Type B pancreatic cell (in vitro differentiated cells): ENCODE measurements around the gene CDC20. TPM values are rescaled to one million over a fixed set of nuclear protein-coding genes. Genes with fewer than 3 reads are reported as not detected.

Source experiments
- DNase-seq: peaks from one replicate; pipeline ENCODE4 v3.0.0; 2021; ENCODE audit warnings: mixed read lengths; ENCODE audit not compliant: unreplicated experiment; ENCODE audit errors: extremely low spot score
- H3K27ac Mint-ChIP-seq: 2 replicates; pipeline ENCODE4 v1.8.0; 2021; ENCODE audit warnings: mild to moderate bottlenecking, mixed read lengths
- H3K27me3 Mint-ChIP-seq: 2 replicates; pipeline ENCODE4 v1.8.0; 2021; ENCODE audit warnings: mixed read lengths
- H3K36me3 Mint-ChIP-seq: 2 replicates; pipeline ENCODE4 v1.8.0; 2021; ENCODE audit warnings: mixed read lengths
- H3K4me1 Mint-ChIP-seq: one replicate; pipeline ENCODE4 v1.8.0; 2021; ENCODE audit warnings: mixed read lengths; ENCODE audit not compliant: unreplicated experiment
- H3K4me3 Mint-ChIP-seq: 2 replicates; pipeline ENCODE4 v1.8.0; 2021; ENCODE audit warnings: mild to moderate bottlenecking, mixed read lengths
- H3K9me3 Mint-ChIP-seq: 2 replicates; pipeline ENCODE4 v1.8.0; 2021; ENCODE audit warnings: mixed read lengths
- total RNA-seq: library from RNA; stranded (reverse); gene quantifications from 2 replicates; pipeline ENCODE4 v1.2.1, GENCODE V29; 2021; ENCODE audit warnings: low replicate concordance
- TF ChIP-seq, protein P1 (sequence below): fragments of 200-600 bp; sonication (generic); conservative IDR thresholded peaks from 2 replicates; pipeline ENCODE4 v1.5.0; 2021; ENCODE audit warnings: antibody characterized with exemption, mild to moderate bottlenecking

CDC20 gene
- total RNA-seq, 1 donor from 2014 or later = 114 TPM

DNA sequence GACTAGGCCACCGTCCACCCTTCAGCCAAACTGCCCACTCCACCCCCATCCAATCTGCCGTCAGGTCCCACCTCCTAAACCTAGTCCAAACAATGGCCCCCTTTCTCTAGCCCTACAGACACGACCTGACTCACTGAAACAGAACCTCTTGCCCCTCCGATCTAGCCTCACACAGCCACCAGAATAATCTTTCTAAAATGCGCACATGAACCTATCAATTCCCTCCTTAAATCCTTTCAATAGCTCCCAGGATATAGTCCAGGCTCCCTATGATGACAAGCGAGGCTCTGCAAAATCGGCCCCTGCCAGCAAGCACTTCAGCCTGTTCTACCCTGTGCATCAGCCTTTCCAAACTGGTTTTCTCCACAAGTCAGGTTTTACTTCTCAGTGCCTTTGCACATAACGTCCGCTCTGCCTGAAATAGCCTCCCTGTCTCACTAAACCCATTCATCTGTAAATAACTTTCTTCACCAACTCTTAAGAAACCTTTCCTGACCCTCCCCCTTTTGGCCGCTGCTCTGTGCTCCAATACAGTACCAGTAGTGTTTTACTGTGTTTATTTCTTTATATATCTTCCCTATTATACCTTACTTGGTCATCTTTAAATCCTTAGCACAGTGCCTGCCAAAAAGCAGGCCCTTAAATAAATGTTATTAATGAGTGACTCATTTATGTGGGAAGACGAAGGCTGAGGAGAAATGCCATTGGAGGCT, 9.0 kb upstream of the CDC20 start:
- peaks cover 7% of the 10 kb centered on the region for H3K4me1 Mint-ChIP-seq
- H3K36me3 Mint-ChIP-seq = no peaks in the 10 kb centered on the region
- DNase-seq = no peak
- no peaks in the 10 kb centered on the region for H3K9me3 Mint-ChIP-seq
- TF ChIP-seq, protein P1, sequence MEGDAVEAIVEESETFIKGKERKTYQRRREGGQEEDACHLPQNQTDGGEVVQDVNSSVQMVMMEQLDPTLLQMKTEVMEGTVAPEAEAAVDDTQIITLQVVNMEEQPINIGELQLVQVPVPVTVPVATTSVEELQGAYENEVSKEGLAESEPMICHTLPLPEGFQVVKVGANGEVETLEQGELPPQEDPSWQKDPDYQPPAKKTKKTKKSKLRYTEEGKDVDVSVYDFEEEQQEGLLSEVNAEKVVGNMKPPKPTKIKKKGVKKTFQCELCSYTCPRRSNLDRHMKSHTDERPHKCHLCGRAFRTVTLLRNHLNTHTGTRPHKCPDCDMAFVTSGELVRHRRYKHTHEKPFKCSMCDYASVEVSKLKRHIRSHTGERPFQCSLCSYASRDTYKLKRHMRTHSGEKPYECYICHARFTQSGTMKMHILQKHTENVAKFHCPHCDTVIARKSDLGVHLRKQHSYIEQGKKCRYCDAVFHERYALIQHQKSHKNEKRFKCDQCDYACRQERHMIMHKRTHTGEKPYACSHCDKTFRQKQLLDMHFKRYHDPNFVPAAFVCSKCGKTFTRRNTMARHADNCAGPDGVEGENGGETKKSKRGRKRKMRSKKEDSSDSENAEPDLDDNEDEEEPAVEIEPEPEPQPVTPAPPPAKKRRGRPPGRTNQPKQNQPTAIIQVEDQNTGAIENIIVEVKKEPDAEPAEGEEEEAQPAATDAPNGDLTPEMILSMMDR = no peak
- H3K27me3 Mint-ChIP-seq = peaks cover 4% of the 10 kb centered on the region
- H3K4me3 Mint-ChIP-seq = peak overlapping the region; percentile 88
- H3K27ac Mint-ChIP-seq = peak overlapping the region; percentile 97

- peak overlapping the region; percentile 6 for H3K27ac Mint-ChIP-seq
- no peak for DNase-seq
- TF ChIP-seq, protein P1 = no peak
- no peaks in the 10 kb centered on the region for H3K9me3 Mint-ChIP-seq
- peaks cover 7% of the 10 kb centered on the region for H3K4me1 Mint-ChIP-seq
- H3K36me3 Mint-ChIP-seq = no peaks in the 10 kb centered on the region
- H3K27me3 Mint-ChIP-seq = peaks cover 4% of the 10 kb centered on the region
- H3K4me3 Mint-ChIP-seq = no peak overlapping the region
These were observed 7.8 kb upstream of the CDC20 start for GRCh38 chr1:43350976-43351375.

DNA sequence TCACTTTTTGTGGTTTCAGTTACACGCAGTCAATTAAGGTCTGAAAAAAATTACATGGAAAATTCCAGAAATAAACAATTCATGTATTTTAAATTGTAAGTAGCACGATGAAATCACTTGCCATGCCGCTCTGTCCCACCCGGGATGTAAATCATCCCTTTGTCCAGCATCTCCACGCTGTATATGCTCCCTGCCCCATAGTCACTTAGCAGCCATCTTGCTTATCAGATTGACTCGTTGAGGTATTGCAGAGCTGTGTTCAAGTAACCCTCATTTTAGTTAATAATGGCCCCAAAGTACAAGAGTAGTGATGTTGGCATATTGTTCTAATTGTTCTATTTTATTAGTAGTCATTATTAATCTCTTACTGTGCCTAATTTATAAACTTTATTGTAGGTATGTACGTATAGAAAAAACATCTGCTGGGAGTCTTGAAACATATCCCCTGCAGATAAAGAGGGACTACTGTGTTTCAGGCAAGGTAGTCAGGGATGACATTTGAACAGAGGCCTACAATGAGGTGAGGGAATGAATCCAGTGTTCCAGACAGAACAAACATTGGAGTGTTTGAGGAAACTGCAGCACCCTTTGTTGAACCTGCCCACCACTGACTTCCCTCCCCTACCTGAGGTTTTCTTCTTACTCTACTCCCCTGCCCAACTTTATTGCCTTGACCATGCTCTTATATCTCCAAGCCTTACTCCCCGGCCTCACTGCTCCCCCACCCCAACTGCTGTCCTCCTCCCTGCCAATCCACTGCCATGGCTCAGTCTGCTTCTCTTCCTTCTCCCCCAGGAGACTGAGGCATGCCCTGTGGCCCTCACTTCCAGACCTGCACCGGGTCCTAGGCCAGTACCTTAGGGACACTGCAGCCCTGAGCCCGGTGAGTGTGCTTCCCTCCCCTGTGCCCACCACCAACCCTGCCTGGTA, 7.1 kb upstream of the CDC20 start:
- no peaks in the 10 kb centered on the region for H3K9me3 Mint-ChIP-seq
- H3K27me3 Mint-ChIP-seq = peaks cover 4% of the 10 kb centered on the region
- TF ChIP-seq, protein P1 = no peak
- no peak overlapping the region for H3K4me3 Mint-ChIP-seq
- DNase-seq = no peak
- H3K36me3 Mint-ChIP-seq = no peaks in the 10 kb centered on the region
- H3K27ac Mint-ChIP-seq = no peak overlapping the region
- H3K4me1 Mint-ChIP-seq = peaks cover 7% of the 10 kb centered on the region

DNA sequence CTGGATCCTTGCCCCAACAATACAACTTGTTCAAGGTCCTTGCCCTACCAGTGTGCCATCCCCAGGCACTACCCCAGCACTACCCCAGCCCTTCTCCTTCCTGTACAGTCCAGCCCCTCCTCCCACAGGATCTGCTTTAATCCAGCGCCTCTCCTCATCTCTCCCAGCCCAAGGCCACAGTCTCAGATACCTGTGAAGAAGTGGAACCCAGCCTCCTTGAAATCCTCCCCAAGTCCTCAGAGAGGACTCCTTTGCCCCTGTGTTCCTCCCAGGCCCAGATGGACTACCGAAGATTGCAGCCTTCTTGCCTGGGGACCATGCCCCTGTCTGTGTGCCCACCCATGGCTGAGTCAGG, 6.5 kb upstream of the CDC20 start:
- H3K36me3 Mint-ChIP-seq = no peaks in the 10 kb centered on the region
- no peak for DNase-seq
- H3K4me3 Mint-ChIP-seq = no peak overlapping the region
- peaks cover 7% of the 10 kb centered on the region for H3K4me1 Mint-ChIP-seq
- peak overlapping the region; percentile 19 for H3K27ac Mint-ChIP-seq
- H3K27me3 Mint-ChIP-seq = peaks cover 4% of the 10 kb centered on the region
- no peaks in the 10 kb centered on the region for H3K9me3 Mint-ChIP-seq
- TF ChIP-seq, protein P1 = no peak

DNA sequence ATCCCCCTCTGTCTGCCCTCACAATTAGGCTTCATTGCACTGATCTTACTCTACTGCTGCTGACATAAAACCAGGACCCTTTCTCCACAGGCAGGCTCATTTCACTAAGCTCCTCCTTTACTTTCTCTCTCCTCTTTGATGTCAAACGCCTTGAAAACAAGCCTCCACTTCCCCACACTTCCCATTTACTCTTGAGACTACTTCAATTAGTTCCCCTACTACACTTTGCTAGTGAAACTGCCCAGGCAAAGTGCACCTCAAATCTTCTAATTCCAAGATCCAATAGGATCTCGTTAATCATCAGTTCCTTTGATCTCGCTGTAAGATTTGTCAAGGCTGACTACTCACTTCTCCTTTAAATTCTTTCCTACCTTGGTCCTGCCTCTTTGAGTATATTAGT, 5.9 kb upstream of the CDC20 start:
- peaks cover 10% of the 10 kb centered on the region for H3K4me1 Mint-ChIP-seq
- H3K4me3 Mint-ChIP-seq = no peak overlapping the region
- peaks cover 2% of the 10 kb centered on the region for H3K27me3 Mint-ChIP-seq
- H3K9me3 Mint-ChIP-seq = no peaks in the 10 kb centered on the region
- no peak for DNase-seq
- H3K36me3 Mint-ChIP-seq = no peaks in the 10 kb centered on the region
- peak overlapping the region; percentile 19 for H3K27ac Mint-ChIP-seq
- TF ChIP-seq, protein P1 = no peak
